Dermis microvascular lymphatic vessel endothelial cell (primary cell): ENCODE data around the gene LIM2. TPM values are rescaled to one million over a fixed set of nuclear protein-coding genes. Genes with fewer than 3 reads are reported as not detected.

Experiments used
- DNase-seq, 2 donors: peaks; one replicate each; pipeline versions ENCODE4 v3.0.0 to v3.0.0-alpha.2; 2010; ENCODE audit warnings: low read depth in 2 of 2
- total RNA-seq: library from RNA; depleted of rRNA; stranded (reverse); fragments of >200 nt; gene quantifications from 2 replicates; pipeline ENCODE4 v1.2.1, GENCODE V29; 2014

LIM2 gene
- total RNA-seq, 1 donor from 2014 or later: not detected

DNA sequence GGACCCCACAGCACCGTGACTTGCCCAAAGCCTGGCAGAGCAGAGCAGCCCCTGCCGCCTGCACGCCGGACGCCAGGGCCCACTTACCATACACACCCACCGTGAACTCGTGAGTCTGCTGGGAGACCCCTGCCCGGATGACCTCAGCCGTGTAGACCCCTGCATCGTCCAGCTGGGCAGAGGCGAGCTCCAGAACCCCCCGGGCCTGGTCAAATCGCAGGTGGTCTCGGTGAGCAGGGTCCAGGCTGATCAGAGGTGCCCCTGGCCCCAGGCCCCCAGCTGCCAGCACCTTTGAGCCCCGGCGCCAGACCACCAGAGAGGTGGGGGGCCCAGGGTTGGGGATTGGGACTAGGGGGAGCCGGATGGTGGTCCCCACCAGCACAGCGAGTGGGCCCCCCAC lies 46.7 kb downstream of the LIM2 start:
- DNase-seq: no peak

GRCh38 chr19:51339687-51340656 lies 47.8 kb downstream of the LIM2 start:
- peak; percentile 76 to 98 for DNase-seq

DNA sequence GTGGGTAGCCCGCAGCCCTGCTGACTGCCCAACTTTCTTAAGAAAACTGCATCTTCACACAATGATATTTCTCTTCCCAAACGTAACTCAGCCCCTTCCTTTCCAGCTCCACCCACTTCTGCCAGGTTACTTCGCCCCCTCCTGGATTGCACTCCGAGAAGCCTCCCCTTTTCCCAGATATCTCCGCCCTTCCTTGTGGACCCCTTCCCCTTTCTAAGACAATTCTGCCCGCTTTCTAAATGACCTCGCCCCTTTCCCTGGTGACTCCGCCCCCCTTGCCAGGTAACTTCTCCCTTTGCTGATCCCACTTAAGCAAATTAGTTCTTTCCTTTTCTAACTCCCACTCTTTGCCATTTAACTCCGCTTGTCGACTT lies 48.5 kb downstream of the LIM2 start:
- DNase-seq: no peak

DNA sequence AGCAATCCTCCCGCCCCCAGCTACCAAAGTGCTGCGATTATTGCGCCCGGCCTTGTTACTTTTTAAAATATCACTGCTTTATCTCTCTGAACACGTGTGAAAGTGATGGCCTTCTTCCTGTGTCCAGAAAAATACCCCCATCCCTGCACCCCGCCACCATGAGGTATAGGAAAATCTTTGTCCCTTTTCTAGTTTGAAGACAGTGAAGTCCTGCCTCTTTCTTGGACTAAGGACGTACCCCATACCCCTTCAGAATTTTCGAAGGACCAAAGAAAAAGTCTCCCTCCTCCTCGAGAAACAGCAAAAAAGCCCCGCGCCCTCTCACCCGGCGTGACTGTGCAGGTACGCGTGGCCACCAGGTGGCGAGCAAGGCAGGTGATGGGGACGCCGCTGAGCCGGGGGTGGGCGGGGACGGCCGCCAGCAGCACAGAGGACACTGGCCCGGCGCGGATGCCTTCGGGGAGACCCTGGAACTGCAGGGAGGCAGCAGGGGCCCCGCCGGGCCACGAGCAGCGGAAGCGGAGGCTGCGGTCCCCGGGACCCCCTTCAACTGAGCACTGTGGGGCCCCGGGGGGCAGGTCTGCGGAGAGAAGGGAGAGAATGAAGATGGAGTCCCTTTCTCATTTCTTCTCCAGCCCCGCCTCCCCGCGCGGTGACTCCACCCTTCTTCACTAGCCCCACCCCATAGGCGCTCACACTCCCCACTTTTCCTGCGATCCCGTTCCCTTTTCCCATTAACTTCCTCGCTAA lies 49.0 kb downstream of the LIM2 start:
- peak; percentile 31 to 75 for DNase-seq

- DNase-seq: no peak
Measured at GRCh38 chr19:51337861-51338562, 49.8 kb downstream of the LIM2 start.

- no peak for DNase-seq
Measured at GRCh38 chr19:51337141-51337860, 50.5 kb downstream of the LIM2 start.

DNA sequence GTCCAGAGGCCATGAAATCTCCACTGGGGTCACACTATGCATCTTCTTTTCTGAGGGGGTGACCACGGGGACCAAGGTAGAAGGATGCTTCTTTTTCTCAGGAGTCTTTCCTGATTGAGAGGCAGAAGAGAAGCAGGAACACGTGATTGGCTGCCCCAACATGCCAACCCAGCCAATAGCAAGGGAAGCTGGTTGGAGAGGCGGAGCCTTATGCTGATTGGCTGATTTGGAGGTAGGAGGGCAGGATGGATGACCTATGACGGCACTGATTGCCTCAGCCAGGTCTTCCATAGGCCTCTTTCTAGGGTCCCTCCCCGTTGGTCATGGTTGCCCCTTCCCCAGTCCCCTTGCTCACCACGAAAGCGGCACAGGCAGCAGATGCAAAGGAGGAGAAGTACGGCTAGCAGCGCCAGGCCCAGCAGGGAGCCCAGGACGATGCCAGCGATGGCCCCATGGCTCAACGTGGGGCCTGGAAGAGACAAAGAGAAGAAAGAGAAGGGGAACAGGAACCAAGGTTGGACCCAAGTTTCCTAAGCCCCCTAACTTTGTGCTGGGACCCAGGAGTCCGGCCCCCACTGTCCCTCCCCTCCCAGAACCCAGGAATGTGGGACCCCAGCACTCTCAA lies 53.8 kb downstream of the LIM2 start:
- no peak for DNase-seq

GRCh38 chr19:51331716-51332115 lies 56.1 kb downstream of the LIM2 start:
- DNase-seq: no peak

DNA sequence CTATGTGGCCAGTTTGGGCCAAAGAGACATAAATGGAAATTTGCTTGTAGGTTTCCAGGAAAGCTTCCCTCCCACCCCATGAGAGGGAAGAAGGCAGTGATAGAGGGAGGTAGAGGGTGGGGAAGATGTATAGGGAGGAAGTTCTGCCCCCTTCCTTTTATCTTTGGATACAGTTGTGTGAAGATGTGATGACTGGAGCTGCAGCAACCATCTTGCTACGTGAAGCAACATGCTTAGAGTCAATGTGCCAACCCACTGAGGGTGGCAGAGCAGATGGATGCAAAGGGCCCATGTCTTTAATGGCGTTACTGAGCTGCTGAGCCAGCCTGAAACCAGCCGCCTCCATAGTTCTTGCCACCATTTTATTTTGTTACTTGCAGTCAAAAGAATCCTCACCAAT lies 56.6 kb downstream of the LIM2 start:
- no peak for DNase-seq

DNA sequence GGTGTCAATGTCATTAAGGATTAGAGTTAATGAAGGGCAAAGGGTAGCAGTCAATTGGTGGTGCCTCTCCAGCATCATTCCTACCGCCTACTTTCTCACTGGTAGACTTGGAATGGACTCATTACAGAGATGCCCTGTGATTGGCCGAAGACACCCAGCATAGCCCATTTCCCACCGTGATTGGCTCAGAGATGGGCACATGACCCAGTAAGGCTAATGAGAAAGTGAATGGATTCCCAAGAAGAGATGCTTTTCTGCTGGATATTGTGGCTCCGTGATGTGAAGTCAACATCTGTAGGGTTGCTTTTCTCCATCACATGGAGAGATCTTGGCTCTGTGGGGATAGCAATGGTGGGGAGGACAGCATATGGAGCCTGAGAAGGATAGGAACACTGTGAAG lies 57.4 kb downstream of the LIM2 start:
- DNase-seq: no peak

Other genes starting within 250 kb of the LIM2 start
- gene SIGLEC7, start 245.7 kb downstream of the LIM2 start, total RNA-seq: under 0.01 TPM in 1 of 2 replicates, not detected in the other
- gene CD33, start 162.9 kb downstream of the LIM2 start, total RNA-seq: under 0.01 TPM in 1 of 2 replicates, not detected in the other
- gene SIGLECL1, start 136.9 kb downstream of the LIM2 start, total RNA-seq: not detected in 2 replicates
- not detected in 2 replicates for gene IGLON5, start 76.3 kb downstream of the LIM2 start, total RNA-seq
- gene VSIG10L, start 45.8 kb downstream of the LIM2 start, total RNA-seq: 0.13 TPM in 2 replicates
- gene ETFB, start 21.6 kb downstream of the LIM2 start, total RNA-seq: 73.6 and 75.7 TPM in 2 replicates
- not detected in 2 replicates for gene CLDND2, start 19.0 kb downstream of the LIM2 start, total RNA-seq
- gene NKG7, start 15.3 kb downstream of the LIM2 start, total RNA-seq: not detected in 2 replicates
- gene C19orf84, start 2.6 kb upstream of the LIM2 start, total RNA-seq: not detected in 2 replicates
- not detected in 2 replicates for gene SIGLEC10, start 29.7 kb upstream of the LIM2 start, total RNA-seq
- gene SIGLEC8, start 70.5 kb upstream of the LIM2 start, total RNA-seq: not detected in 2 replicates
- not detected in 2 replicates for gene CEACAM18, start 90.6 kb upstream of the LIM2 start, total RNA-seq
- gene SIGLEC12, start 113.8 kb upstream of the LIM2 start, total RNA-seq: not detected in 2 replicates
- not detected in 2 replicates for gene SIGLEC6, start 143.7 kb upstream of the LIM2 start, total RNA-seq
- gene ZNF175, start 183.3 kb upstream of the LIM2 start, total RNA-seq: 2.1 and 3.9 TPM in 2 replicates
- gene SIGLEC5, start 242.4 kb upstream of the LIM2 start, total RNA-seq: not detected in 2 replicates